ENCODE measurements around the gene MYCN.

The MYCN gene

DNA sequence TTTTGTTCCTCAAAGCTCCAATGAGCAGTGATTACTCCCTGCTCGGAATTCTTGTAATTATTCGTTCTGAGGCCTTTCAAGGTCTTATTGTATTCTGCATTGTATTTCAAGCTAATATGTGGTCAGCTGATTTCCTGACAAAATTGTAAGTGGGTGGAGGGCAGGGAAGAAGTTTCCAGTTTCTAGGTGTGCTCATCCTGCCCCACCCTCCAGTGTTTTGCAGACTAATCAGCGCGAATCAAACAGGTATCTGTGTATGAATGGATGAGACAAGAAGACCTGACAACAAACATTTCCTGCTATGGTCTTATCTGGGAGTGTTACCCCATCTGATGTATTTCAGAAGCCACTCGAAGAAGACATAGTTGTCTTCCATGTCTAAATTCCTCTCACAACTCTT, 35.3 kb downstream of the MYCN start:
- no peak for DNase-seq (ENCODE audit: low read depth)
- TF ChIP-seq, protein P1, sequence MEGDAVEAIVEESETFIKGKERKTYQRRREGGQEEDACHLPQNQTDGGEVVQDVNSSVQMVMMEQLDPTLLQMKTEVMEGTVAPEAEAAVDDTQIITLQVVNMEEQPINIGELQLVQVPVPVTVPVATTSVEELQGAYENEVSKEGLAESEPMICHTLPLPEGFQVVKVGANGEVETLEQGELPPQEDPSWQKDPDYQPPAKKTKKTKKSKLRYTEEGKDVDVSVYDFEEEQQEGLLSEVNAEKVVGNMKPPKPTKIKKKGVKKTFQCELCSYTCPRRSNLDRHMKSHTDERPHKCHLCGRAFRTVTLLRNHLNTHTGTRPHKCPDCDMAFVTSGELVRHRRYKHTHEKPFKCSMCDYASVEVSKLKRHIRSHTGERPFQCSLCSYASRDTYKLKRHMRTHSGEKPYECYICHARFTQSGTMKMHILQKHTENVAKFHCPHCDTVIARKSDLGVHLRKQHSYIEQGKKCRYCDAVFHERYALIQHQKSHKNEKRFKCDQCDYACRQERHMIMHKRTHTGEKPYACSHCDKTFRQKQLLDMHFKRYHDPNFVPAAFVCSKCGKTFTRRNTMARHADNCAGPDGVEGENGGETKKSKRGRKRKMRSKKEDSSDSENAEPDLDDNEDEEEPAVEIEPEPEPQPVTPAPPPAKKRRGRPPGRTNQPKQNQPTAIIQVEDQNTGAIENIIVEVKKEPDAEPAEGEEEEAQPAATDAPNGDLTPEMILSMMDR (IDR thresholded peaks at IDR 0.05; ENCODE audit: low read length, missing control alignments), result no peak
- no peak overlapping the region for H3K4me3 ChIP-seq (replicated peaks; ENCODE audit: low read depth, low read length)

DNA sequence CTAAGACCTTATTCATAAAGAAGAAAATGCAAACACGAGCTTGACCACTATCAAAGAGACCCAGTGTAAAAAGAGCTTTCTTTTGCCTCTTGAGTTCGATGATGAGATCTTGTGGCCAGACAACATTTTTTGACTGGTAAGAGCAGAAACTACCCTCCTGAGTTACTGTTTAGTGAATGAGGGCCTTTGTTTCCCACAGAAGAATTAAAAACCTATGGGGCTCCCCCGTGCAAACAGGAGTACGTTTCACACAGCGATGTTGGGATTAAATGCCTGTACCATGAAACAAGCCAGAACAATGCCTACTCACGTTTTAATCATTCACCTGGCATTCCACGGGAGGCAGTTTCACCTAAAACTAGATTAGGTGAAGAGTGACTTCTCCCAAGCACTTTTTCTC, 36.0 kb downstream of the MYCN start:
- no peak overlapping the region for H3K4me3 ChIP-seq (replicated peaks; ENCODE audit: low read depth, low read length)
- no peak for DNase-seq (ENCODE audit: low read depth)
- TF ChIP-seq, protein P1 (IDR thresholded peaks at IDR 0.05; ENCODE audit: low read length, missing control alignments), result no peak

DNA sequence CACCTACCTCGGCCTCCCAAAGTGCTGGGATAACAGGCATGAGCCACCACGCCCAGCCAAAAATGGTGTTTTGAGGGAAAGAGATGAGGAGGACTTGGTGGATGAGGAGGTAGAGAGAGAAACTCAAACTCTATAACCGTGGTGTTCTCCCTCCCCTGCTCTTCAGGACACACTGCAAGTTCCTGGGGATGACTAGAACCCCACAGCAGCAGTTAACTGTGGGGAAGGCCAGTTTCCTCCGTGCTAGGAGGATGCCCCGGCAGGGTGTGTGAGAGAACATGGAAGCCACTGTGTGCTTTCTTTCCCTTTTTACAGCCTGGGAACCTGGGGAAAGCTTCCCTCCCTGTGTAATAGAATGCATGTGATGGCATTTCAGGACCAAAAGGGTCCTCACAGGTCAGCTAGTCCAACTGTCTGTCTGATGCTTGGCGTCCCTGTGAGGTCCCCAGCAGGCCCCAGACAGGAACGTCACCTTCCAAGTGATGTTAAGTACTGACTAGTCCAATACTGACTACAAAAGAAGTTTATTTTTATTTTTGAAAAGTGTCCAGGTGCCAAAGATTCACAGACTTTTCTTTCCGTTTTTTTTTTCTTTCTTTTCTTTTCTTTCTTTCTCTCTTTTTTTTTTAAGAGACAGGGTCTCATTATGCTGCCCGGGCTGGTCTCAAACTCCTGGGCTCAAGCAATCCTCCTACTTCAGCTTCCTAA, 38.9 kb downstream of the MYCN start:
- DNase-seq (ENCODE audit: low read depth), result no peak
- TF ChIP-seq, protein P1 (IDR thresholded peaks at IDR 0.05; ENCODE audit: low read length, missing control alignments), result no peak
- H3K4me3 ChIP-seq (replicated peaks; ENCODE audit: low read depth, low read length), result no peak overlapping the region

DNA sequence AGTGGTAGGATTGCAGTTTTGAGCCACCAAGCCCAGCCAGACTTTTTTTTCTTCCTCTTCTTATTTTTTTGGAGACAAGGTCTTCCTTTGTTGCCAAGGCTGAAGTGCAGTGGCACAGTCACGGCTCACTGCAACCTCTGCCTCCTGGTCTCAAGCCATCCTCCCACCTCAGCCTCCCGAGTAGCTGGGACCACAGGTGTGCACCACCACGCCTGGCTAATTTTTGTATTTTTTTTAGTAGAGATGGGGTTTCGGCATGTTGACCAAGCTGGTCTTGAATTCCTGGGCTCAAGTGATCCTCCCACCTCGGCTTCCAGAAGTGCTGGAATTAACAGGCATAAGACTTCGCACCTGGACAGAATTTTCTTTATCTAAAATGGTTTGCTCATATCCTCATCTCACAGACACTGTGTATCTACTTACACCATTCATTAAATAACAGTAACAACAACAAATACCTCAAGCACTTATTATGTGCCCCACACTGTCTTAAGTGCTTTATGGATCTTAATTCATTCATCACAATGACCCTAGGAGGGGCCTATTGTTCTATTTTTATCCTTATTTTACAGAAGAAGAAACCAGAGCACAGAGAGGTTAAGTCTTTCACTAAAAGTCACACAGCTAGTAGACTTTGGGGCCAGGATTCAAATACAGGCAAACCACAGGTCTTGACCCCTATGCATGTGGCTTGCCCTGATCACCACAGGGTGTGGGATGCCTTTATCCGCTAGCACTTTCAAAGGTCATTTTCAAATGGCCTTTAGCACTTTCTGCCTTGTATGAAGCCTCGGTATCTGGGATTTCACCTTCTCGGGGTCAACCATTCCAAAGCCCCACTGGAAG, 39.6 kb downstream of the MYCN start:
- no peak overlapping the region for H3K4me3 ChIP-seq (replicated peaks; ENCODE audit: low read depth, low read length)
- no peak for DNase-seq (ENCODE audit: low read depth)
- TF ChIP-seq, protein P1 (IDR thresholded peaks at IDR 0.05; ENCODE audit: low read length, missing control alignments), result no peak

DNA sequence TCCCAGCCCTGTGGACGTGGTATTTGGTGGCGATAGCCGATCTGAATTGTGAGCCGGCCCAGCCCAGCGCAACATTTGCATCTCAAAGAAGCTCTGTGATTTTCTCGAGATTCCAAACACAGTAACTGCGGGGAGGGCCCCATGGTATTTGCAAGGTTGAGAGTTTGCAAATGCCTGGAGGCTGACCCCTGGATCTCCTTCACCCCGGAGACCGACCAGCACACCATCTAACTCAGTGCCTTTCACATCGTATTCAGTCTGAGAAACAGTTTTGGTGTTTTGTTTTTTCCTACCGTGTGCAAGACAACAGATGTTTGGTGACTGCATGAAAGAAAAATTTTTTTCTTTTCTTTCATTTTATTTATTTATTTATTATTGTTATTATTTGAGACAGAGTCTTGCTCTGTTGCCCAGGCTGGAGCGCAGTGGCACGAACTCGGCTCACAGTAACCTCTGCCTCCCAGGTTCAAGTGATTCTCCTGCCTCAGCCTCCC, 40.3 kb downstream of the MYCN start:
- TF ChIP-seq, protein P1 (IDR thresholded peaks at IDR 0.05; ENCODE audit: low read length, missing control alignments), result no peak
- no peak for DNase-seq (ENCODE audit: low read depth)

DNA sequence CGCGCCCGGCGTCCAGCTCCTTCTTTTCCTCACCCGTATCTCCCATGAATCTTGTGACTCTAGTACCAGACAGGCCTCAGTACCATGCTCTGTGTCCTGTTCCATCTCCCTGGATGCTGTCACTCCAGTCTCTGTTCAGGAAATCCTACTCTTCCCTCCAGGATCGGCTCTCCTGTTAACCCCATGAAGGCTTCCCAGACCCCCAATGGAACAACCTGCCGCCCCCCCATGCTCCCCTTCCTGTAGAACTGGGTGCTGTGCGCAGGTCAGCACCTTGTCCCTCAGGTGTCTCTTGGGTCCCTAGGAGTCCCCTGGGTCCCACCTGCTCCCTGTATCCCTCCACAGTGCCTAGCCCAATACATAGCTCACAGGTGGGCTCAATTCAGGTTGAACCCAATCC, 41.3 kb downstream of the MYCN start:
- DNase-seq (ENCODE audit: low read depth), result no peak
- TF ChIP-seq, protein P1 (IDR thresholded peaks at IDR 0.05; ENCODE audit: low read length, missing control alignments), result no peak
- H3K4me3 ChIP-seq (replicated peaks; ENCODE audit: low read depth, low read length), result no peak overlapping the region

More for the DNA sequence above, 40.3 kb downstream of the MYCN start:
- no peak overlapping the region for H3K4me3 ChIP-seq (replicated peaks; ENCODE audit: low read depth, low read length)
